ENCODE measurements around the gene ZNF215.
A peak's percentile ranks its signal among the peaks of the same experiment; 100 is the strongest.
"Not testable (repeated sequence)": the region's sequence is repeated elsewhere in the genome, so short reads cannot be mapped to it uniquely, and the experiment has no call there.

The ZNF215 gene

DNA sequence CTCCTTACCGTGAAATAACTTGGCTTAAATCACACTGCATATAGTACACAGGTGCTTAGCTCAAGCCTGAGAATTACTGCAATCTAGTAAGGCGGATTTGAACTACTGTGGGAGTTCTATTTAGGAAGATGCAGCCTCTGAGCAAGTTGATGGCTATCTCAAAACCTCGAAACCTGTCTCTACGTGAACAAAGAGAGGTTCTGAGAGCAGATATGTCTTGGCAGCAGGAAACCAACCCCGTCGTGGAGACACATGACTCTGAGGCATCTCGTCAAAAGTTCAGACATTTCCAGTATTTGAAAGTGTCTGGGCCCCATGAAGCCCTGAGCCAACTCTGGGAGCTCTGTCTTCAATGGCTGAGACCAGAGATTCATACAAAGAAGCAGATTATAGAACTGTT is 5.9 kb downstream of the ZNF215 start:
- POLR2A ChIA-PET = no interaction called here
- CTCF ChIA-PET = no interaction called here
- Histone ChIP-seq H3K27ac (ENCODE audit: insufficient read depth in 1 of 2, low read depth in 1 of 2, low read length in 2 of 2, poor library complexity in 1 of 2, severe bottlenecking in 2 of 2) (no peak overlapping the region), H3K36me3 (ENCODE audit: control insufficient read depth in 4 of 4, insufficient read depth in 4 of 4, low read length in 3 of 4) (peaks cover 0 to 3% (median 0%) of the 10 kb centered on the region in 4 experiments), H3K27me3 (replicated peaks in 2 of 5; ENCODE audit: control insufficient read depth in 4 of 5, insufficient read depth in 5 of 5, low read length in 4 of 5) (peaks cover 0 to 3% (median 0%) of the 10 kb centered on the region in 5 experiments), H3K4me1 (ENCODE audit: control extremely low read depth in 1 of 4, control insufficient read depth in 4 of 4, insufficient read depth in 4 of 4, low read length in 3 of 4) (peaks cover 0 to 7% (median 1%) of the 10 kb centered on the region in 4 experiments), H3K4me3 (ENCODE audit: control insufficient read depth in 1 of 7, extremely low read depth in 1 of 7, insufficient read depth in 4 of 7, low read depth in 2 of 7, low read length in 6 of 7) (no peak overlapping the region), H3K9me3 (ENCODE audit: control extremely low read depth in 1 of 5, control insufficient read depth in 4 of 5, insufficient read depth in 2 of 5, low read depth in 1 of 5, low read length in 4 of 5) (no peaks in the 10 kb centered on the region)
- WGBS (ENCODE audit: insufficient coverage) = 85% methylated on average over 6 of the region's 7 CpGs
- no peak for DNase-seq

DNA sequence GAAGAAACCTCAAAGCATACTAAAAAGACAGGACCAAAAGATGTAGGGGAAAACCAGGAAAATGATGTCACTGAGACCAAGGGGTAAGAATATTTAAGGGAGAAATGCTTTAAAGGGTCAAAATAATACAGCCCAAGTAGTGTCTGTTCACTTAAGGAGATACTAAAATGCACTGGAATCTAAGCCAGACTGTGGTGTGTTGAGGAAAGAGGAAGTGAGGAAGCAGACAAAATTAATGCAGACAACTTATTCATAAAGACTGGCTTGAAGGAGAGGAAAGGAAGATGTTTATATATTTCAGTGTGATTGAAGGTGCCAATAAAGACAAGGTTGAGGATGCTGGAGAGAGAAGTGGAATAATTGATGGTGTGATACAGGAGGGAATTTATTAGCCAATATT is 15.7 kb downstream of the ZNF215 start:
- H3K27ac ChIP-seq (ENCODE audit: insufficient read depth in 1 of 2, low read depth in 1 of 2, low read length in 2 of 2, poor library complexity in 1 of 2, severe bottlenecking in 2 of 2) = no peak overlapping the region
- H3K9me3 ChIP-seq (ENCODE audit: control extremely low read depth in 1 of 5, control insufficient read depth in 4 of 5, insufficient read depth in 2 of 5, low read depth in 1 of 5, low read length in 4 of 5) = no peaks in the 10 kb centered on the region
- no peaks in the 10 kb centered on the region for H3K27me3 ChIP-seq (replicated peaks in 2 of 5; ENCODE audit: control insufficient read depth in 4 of 5, insufficient read depth in 5 of 5, low read length in 4 of 5)
- H3K36me3 ChIP-seq (ENCODE audit: control insufficient read depth in 4 of 4, insufficient read depth in 4 of 4, low read length in 3 of 4) = peaks cover 0 to 3% (median 1%) of the 10 kb centered on the region in 4 experiments
- peak in 2 of 3 donors; percentile 9 to 14 for DNase-seq
- H3K4me1 ChIP-seq (ENCODE audit: control extremely low read depth in 1 of 4, control insufficient read depth in 4 of 4, insufficient read depth in 4 of 4, low read length in 3 of 4) = no peaks in the 10 kb centered on the region
- H3K4me3 ChIP-seq (ENCODE audit: control insufficient read depth in 1 of 7, extremely low read depth in 1 of 7, insufficient read depth in 4 of 7, low read depth in 2 of 7, low read length in 6 of 7) = no peak overlapping the region
- CTCF ChIA-PET = no interaction called here
- POLR2A ChIA-PET = no interaction called here

DNA sequence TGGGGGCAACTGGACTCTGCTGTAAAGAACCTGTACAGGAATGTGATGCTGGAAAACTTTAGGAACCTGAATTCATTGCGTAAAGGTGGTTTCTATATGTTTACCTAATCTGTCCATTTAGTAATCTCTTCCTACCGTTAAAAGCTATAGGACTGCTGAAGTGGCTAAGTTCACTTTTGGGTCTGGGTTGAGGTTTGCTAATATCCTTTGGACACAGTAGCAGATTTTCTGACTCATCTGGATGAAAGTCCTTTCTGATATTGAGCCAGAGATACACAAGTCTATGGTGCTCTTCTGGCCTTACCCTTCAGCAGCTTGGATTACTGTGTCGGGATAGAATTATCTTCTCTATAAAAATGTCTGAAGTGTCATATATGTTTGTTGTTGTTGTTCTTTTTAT is 16.9 kb downstream of the ZNF215 start:
- CTCF ChIA-PET = no interaction called here
- Histone ChIP-seq H3K27ac (ENCODE audit: insufficient read depth in 1 of 2, low read depth in 1 of 2, low read length in 2 of 2, poor library complexity in 1 of 2, severe bottlenecking in 2 of 2) (no peak overlapping the region), H3K27me3 (replicated peaks in 2 of 5; ENCODE audit: control insufficient read depth in 4 of 5, insufficient read depth in 5 of 5, low read length in 4 of 5) (no peaks in the 10 kb centered on the region), H3K9me3 (ENCODE audit: control extremely low read depth in 1 of 5, control insufficient read depth in 4 of 5, insufficient read depth in 2 of 5, low read depth in 1 of 5, low read length in 4 of 5) (no peaks in the 10 kb centered on the region), H3K4me1 (ENCODE audit: control extremely low read depth in 1 of 4, control insufficient read depth in 4 of 4, insufficient read depth in 4 of 4, low read length in 3 of 4) (no peaks in the 10 kb centered on the region), H3K36me3 (ENCODE audit: control insufficient read depth in 4 of 4, insufficient read depth in 4 of 4, low read length in 3 of 4) (peaks cover 0 to 3% (median 1%) of the 10 kb centered on the region in 4 experiments), H3K4me3 (ENCODE audit: control insufficient read depth in 1 of 7, extremely low read depth in 1 of 7, insufficient read depth in 4 of 7, low read depth in 2 of 7, low read length in 6 of 7) (no peak overlapping the region)
- WGBS (ENCODE audit: insufficient coverage) = 100% methylated on average over 1 of the region's 3 CpGs
- DNase-seq = no peak
- POLR2A ChIA-PET = no interaction called here

DNA sequence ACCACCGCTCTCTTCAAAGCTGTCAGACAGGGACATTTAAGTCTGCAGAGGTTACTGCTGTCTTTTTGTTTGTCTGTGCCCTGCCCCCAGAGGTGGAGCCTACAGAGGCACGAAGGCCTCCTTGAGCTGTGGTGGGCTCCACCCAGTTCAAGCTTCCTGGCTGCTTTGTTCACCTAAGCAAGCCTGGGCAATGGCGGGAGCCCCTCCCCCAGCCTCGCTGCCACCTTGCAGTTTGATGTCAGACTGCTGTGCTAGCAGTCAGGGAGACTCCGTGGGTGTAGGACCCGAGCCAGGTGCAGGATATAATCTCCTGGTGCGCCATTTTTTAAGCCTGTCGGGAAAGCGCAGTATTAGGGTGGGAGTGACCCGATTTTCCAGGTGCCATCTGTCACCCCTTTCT is 28.0 kb downstream of the ZNF215 start:
- POLR2A ChIA-PET; H3K27ac ChIP-seq (ENCODE audit: insufficient read depth in 1 of 2, low read depth in 1 of 2, low read length in 2 of 2, poor library complexity in 1 of 2, severe bottlenecking in 2 of 2); H3K9me3 ChIP-seq (ENCODE audit: control extremely low read depth in 1 of 5, control insufficient read depth in 4 of 5, insufficient read depth in 2 of 5, low read depth in 1 of 5, low read length in 4 of 5); H3K36me3 ChIP-seq (ENCODE audit: control insufficient read depth in 4 of 4, insufficient read depth in 4 of 4, low read length in 3 of 4); H3K4me3 ChIP-seq (ENCODE audit: control insufficient read depth in 1 of 7, extremely low read depth in 1 of 7, insufficient read depth in 4 of 7, low read depth in 2 of 7, low read length in 6 of 7); H3K27me3 ChIP-seq (replicated peaks in 2 of 5; ENCODE audit: control insufficient read depth in 4 of 5, insufficient read depth in 5 of 5, low read length in 4 of 5); H3K4me1 ChIP-seq (ENCODE audit: control extremely low read depth in 1 of 4, control insufficient read depth in 4 of 4, insufficient read depth in 4 of 4, low read length in 3 of 4); CTCF ChIA-PET; DNase-seq: not testable (repeated sequence)
- 91% methylated on average over 8 of the region's 10 CpGs for WGBS (ENCODE audit: insufficient coverage)

DNA sequence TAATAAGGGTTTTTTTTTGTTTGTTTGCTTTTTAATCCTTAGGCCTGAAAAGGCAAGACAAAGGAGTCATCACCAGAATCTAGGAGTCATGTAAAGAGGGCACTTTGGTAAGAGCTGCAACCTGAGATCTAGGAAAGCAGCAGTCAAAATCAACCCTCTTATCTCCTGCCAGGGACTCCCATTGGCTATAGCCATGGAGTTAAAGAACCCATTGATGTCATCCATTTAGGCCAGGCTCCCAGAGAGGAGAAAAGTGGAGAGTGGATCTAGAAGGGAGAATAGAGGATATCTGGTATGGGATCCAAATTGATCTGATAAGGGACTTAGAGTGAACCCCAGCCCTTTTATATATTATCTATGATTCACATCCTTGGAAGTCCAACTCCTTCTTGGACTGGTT is 35.9 kb downstream of the ZNF215 start:
- no peaks in the 10 kb centered on the region for H3K27me3 ChIP-seq (replicated peaks in 2 of 5; ENCODE audit: control insufficient read depth in 4 of 5, insufficient read depth in 5 of 5, low read length in 4 of 5)
- no peak for DNase-seq
- H3K9me3 ChIP-seq (ENCODE audit: control extremely low read depth in 1 of 5, control insufficient read depth in 4 of 5, insufficient read depth in 2 of 5, low read depth in 1 of 5, low read length in 4 of 5) = no peaks in the 10 kb centered on the region
- no peak overlapping the region for H3K27ac ChIP-seq (ENCODE audit: insufficient read depth in 1 of 2, low read depth in 1 of 2, low read length in 2 of 2, poor library complexity in 1 of 2, severe bottlenecking in 2 of 2)
- H3K36me3 ChIP-seq (ENCODE audit: control insufficient read depth in 4 of 4, insufficient read depth in 4 of 4, low read length in 3 of 4) = no peaks in the 10 kb centered on the region
- H3K4me1 ChIP-seq (ENCODE audit: control extremely low read depth in 1 of 4, control insufficient read depth in 4 of 4, insufficient read depth in 4 of 4, low read length in 3 of 4) = no peaks in the 10 kb centered on the region
- CTCF ChIA-PET = no interaction called here
- POLR2A ChIA-PET = no interaction called here
- H3K4me3 ChIP-seq (ENCODE audit: control insufficient read depth in 1 of 7, extremely low read depth in 1 of 7, insufficient read depth in 4 of 7, low read depth in 2 of 7, low read length in 6 of 7) = no peak overlapping the region

DNA sequence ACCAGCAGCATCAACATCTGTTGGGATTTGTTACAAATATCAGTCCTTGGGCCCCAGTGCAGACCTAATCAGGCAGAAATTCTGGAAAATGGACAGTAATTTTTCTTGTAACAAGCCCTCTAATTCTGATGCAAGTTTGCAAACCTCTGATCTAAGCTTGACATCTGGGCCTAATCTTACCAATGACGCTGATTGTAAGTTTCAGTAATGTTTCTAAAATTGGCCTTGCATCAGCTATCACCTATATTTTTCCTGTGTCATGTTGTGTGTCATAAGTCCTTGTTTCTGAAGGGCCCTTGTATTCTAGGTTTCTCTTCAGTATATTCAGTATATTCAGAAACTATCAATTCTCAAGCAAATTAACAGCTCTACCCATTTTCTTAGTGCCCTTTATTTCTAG is 36.4 kb downstream of the ZNF215 start:
- DNase-seq = no peak
- CTCF ChIA-PET = no interaction called here
- WGBS (ENCODE audit: insufficient coverage) = no CpG with 5 or more reads among the region's 1 CpG

DNA sequence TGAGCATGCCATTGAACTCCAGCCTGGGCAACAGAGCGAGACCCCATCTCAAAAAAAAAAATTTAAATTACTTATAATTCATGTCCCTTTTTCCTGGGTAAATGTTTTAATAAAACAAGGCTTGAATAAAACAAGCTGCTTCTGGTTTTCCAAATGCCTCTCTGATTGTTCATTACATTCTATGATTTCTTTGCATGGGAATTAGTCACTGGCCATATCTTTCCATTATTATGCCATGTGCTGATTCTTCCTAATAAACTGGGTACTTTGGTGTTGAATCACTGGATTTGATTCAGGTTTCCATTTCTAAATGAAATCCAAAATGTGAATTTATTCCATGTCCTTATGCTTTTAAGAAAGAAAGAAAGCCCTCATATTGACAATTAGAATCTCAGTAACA is 42.6 kb downstream of the ZNF215 start:
- Histone ChIP-seq H3K9me3 (ENCODE audit: control extremely low read depth in 1 of 5, control insufficient read depth in 4 of 5, insufficient read depth in 2 of 5, low read depth in 1 of 5, low read length in 4 of 5) (no peaks in the 10 kb centered on the region), H3K4me3 (ENCODE audit: control insufficient read depth in 1 of 7, extremely low read depth in 1 of 7, insufficient read depth in 4 of 7, low read depth in 2 of 7, low read length in 6 of 7) (no peak overlapping the region), H3K4me1 (ENCODE audit: control extremely low read depth in 1 of 4, control insufficient read depth in 4 of 4, insufficient read depth in 4 of 4, low read length in 3 of 4) (no peaks in the 10 kb centered on the region), H3K27me3 (replicated peaks in 2 of 5; ENCODE audit: control insufficient read depth in 4 of 5, insufficient read depth in 5 of 5, low read length in 4 of 5) (no peaks in the 10 kb centered on the region), H3K36me3 (ENCODE audit: control insufficient read depth in 4 of 4, insufficient read depth in 4 of 4, low read length in 3 of 4) (no peaks in the 10 kb centered on the region), H3K27ac (ENCODE audit: insufficient read depth in 1 of 2, low read depth in 1 of 2, low read length in 2 of 2, poor library complexity in 1 of 2, severe bottlenecking in 2 of 2) (no peak overlapping the region)
- WGBS (ENCODE audit: insufficient coverage) = no CpG with 5 or more reads among the region's 1 CpG
- DNase-seq = no peak
- ChIA-PET POLR2A (no interaction called here), CTCF (no interaction called here)

More for the DNA sequence above, 36.4 kb downstream of the ZNF215 start:
- H3K27ac ChIP-seq (ENCODE audit: insufficient read depth in 1 of 2, low read depth in 1 of 2, low read length in 2 of 2, poor library complexity in 1 of 2, severe bottlenecking in 2 of 2) = no peak overlapping the region
- POLR2A ChIA-PET = no interaction called here
- no peaks in the 10 kb centered on the region for H3K4me1 ChIP-seq (ENCODE audit: control extremely low read depth in 1 of 4, control insufficient read depth in 4 of 4, insufficient read depth in 4 of 4, low read length in 3 of 4)
- H3K36me3 ChIP-seq (ENCODE audit: control insufficient read depth in 4 of 4, insufficient read depth in 4 of 4, low read length in 3 of 4) = no peaks in the 10 kb centered on the region
- no peak overlapping the region for H3K4me3 ChIP-seq (ENCODE audit: control insufficient read depth in 1 of 7, extremely low read depth in 1 of 7, insufficient read depth in 4 of 7, low read depth in 2 of 7, low read length in 6 of 7)
- no peaks in the 10 kb centered on the region for H3K27me3 ChIP-seq (replicated peaks in 2 of 5; ENCODE audit: control insufficient read depth in 4 of 5, insufficient read depth in 5 of 5, low read length in 4 of 5)
- H3K9me3 ChIP-seq (ENCODE audit: control extremely low read depth in 1 of 5, control insufficient read depth in 4 of 5, insufficient read depth in 2 of 5, low read depth in 1 of 5, low read length in 4 of 5) = no peaks in the 10 kb centered on the region

DNA sequence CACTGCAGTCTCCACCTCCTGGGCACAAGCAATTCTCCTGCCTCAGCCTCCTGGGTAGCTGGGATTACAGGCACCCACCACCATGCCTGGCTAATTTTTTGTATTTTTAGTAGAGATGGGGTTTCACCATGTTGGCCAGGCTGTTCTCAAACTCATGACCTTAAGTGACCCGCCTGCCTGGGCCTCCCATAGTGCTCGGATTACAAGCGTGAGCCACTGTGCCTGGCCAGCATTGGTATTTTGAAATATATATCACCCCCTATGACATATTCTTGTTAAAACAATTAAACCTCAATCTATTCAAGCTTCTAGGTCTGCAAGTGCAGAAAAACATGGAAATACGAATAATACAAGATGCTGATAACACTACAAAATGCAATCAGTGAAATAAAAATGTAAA is 43.6 kb downstream of the ZNF215 start:
- H3K27me3 ChIP-seq (replicated peaks in 2 of 5; ENCODE audit: control insufficient read depth in 4 of 5, insufficient read depth in 5 of 5, low read length in 4 of 5); H3K9me3 ChIP-seq (ENCODE audit: control extremely low read depth in 1 of 5, control insufficient read depth in 4 of 5, insufficient read depth in 2 of 5, low read depth in 1 of 5, low read length in 4 of 5); POLR2A ChIA-PET; H3K36me3 ChIP-seq (ENCODE audit: control insufficient read depth in 4 of 4, insufficient read depth in 4 of 4, low read length in 3 of 4); H3K4me1 ChIP-seq (ENCODE audit: control extremely low read depth in 1 of 4, control insufficient read depth in 4 of 4, insufficient read depth in 4 of 4, low read length in 3 of 4); H3K27ac ChIP-seq (ENCODE audit: insufficient read depth in 1 of 2, low read depth in 1 of 2, low read length in 2 of 2, poor library complexity in 1 of 2, severe bottlenecking in 2 of 2); CTCF ChIA-PET; DNase-seq; H3K4me3 ChIP-seq (ENCODE audit: control insufficient read depth in 1 of 7, extremely low read depth in 1 of 7, insufficient read depth in 4 of 7, low read depth in 2 of 7, low read length in 6 of 7): not testable (repeated sequence)
- WGBS (ENCODE audit: insufficient coverage) = 96% methylated on average over 3 of the region's 4 CpGs

All from common myeloid progenitor, CD34-positive (primary cell).